GM20431 (cell line): ENCODE data around the gene ARRDC2.
"Not testable (repeated sequence)": the region's sequence is repeated elsewhere in the genome, so short reads cannot be mapped to it uniquely, and the experiment has no call there.

Experiments
- in situ Hi-C: fragments of 300-500 bp; cut with MseI, MboI; formaldehyde crosslinking; loops from one replicate; pipeline ENCODE4 v1.15.0; 2020; ENCODE audit warnings: low sequenced_read_pairs; ENCODE audit not compliant: unreplicated experiment

Gene ARRDC2

GRCh38 chr19:17988161-17988560, 19.8 kb upstream of the ARRDC2 start:
- in situ Hi-C loops, result no loop called here

DNA sequence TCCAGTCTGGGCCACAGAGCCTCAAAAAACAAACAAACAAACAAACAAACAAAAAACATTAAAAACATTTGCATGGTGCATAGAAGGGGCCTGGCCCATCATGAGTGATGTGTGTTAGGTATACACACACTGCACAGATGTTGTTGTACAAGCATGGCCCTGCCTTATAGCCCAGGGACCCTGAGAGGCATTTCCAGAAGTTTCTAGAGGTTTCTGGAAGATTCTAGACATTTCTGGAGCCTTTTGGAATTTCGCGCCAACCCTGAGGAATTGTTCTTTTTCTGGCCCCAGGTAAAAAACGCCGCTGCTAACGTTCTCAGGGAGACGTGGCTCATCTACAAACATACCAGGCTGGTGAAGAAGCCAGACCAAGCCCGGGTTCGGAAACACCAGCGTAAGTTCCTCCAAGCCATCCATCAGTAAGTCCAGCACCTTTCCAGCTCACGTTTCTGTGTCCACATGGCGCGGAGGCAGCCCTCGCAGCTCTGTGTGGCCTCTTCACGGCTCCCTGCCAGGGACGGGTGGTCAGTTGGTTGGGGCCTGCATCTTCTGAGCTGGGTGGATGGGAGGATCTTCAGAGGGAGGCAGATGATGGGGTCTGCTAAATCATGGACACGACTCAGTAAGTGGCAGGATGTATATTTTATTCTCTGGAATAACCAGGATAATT, 18.4 kb upstream of the ARRDC2 start:
- in situ Hi-C loops, result loop anchor here (5.0 kb wide), 1 partner anchor 52 kb away; no protein-coding TSS in a partner anchor

DNA sequence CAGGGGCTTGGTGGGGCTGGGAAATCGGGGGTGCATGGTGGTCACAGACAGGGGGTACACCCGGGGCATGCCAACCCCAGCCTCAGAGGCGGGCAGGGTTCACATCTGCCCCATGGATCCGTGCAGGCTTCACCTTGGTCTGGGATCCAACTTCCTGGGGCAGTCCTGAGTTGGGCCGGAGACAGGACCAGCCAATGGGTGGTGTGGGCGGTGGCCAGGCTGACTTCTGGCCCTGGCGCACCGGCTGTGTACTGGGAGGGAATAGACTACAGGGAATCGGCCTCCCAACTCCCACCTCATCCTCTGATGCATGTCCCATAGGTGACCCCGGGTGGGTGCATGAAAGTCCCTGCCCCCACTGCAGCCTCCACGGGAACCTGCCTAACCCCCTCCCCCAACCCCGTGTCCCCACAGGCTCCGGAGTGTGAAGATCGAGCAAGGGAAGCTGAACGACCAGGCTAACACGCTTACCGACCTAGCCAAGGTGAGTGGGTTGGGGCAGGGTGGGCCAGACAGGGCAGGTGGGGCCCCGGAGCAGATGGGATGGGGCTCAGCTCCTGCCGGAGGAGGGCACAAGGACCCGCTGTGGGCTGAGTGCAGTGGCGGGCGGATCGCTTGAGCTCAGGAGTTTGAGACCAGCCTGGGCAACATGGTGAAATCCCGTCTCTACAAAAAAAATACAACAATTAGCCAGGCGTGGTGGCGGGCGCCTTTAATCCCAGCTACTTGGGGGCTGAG, 14.7 kb upstream of the ARRDC2 start:
- in situ Hi-C loops, result loop anchor here (5.0 kb wide), 1 partner anchor 56 kb away; no protein-coding TSS in a partner anchor

DNA sequence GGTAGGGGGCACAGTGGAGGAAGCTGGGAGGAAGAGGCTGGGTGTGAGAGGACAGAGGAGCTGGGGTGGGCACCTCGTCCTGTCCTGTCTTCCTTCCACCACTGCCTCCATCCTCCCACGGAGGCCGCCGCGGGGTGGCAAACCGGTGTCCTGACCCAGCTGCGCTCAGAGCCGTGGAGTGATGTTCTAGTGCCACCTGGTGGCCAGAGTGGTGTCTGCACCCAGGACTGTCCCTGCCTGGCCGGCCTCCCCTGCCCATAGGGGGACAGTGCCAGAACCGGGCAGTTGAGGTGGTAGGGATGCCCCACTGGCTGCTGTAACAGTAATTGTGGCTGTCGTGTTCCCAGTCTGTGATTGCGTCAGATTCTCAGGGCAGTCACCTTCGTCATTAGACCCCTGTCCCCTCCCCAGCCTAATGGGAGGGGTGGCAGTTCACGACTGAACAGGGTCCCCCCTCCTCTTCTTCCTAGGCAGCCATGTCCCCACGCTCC, 11.1 kb upstream of the ARRDC2 start:
- in situ Hi-C loops, result no loop called here

GRCh38 chr19:17997969-17998826, 9.8 kb upstream of the ARRDC2 start:
- in situ Hi-C loops, result no loop called here

DNA sequence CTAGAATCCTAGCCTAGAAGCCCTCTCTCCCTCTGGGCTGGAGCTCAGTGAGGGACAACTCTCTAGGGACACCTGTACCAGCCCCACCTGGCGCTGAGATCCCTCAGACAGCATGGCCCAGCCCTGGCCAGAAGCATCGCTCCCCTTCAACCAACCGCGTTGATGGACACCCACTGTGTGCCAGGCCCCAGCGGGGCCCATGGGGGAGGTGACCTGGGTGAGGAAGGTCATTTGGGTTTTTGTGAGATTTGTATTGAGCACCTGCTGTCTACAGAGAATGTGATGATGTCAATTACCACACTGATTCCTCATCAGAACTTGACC, 9.2 kb upstream of the ARRDC2 start:
- in situ Hi-C loops, result no loop called here

GRCh38 chr19:17999684-18000479, 8.1 kb upstream of the ARRDC2 start:
- in situ Hi-C loops, result loop anchor here (5.0 kb wide), 1 partner anchor 57 kb away; no protein-coding TSS in a partner anchor

- in situ Hi-C loops, result loop anchor here (5.0 kb wide), 1 partner anchor 57 kb away; no protein-coding TSS in a partner anchor
These were observed 7.5 kb upstream of the ARRDC2 start for GRCh38 chr19:18000480-18000914.

GRCh38 chr19:18000915-18001776, 6.8 kb upstream of the ARRDC2 start:
- in situ Hi-C loops, result loop anchor here (5.0 kb wide), 1 partner anchor 56 kb away; no protein-coding TSS in a partner anchor

DNA sequence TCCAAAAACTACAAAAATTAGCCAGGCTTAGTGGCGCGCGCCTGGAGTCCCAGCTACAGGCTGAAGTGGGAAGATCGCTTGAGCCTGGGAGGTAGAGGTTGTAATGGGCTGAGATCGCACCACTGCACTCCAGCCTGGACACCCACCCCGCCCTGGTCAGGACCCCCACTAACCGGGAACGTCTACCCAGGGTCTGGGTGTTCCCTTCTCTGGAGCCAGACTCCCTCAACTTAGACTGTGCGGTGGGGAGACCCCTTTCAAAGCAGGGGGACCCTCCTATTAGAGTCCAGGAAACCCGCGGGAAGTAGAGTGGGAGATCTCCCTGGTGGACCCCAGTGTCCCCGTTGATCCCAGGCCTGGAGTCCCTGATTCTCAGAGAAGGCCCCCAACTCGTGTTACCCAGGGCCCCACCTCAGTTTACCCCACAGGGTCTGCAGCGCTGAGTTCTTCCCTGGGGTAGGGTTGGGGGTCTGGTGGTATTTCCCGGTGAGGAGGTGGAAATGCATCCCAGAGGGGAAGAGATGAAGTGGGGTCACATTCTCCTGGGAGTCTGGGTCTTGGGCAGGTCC, 6.1 kb upstream of the ARRDC2 start:
- in situ Hi-C loops, result loop anchor here (5.0 kb wide), 1 partner anchor 55 kb away; no protein-coding TSS in a partner anchor

- in situ Hi-C loops, result loop anchor here (5.0 kb wide), 1 partner anchor 55 kb away; no protein-coding TSS in a partner anchor
These were observed 5.6 kb upstream of the ARRDC2 start for GRCh38 chr19:18002347-18002850.

- in situ Hi-C loops, result not testable (repeated sequence)
These were observed 2.2 kb upstream of the ARRDC2 start for GRCh38 chr19:18005750-18006149.

- in situ Hi-C loops, result no loop called here
These were observed 690 bp upstream of the ARRDC2 start for GRCh38 chr19:18007044-18007916.

DNA sequence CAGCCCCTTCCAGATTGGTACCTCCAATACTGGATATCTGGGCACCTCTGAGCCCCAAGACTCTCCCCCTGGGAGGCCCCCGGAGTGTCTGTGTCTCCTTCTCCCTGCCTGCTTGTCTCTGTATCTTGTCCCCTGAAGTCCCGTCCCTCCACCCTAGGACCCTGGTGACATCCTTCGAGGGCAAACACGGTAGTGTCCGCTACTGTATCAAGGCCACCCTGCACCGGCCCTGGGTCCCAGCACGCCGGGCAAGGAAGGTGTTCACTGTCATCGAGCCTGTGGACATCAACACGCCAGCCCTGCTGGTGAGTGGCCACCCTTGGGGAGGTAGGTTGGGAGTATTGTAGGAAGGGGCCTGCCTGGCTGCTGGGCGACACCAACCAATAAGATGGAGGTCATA, 844 bp downstream of the ARRDC2 start:
- in situ Hi-C loops, result no loop called here

DNA sequence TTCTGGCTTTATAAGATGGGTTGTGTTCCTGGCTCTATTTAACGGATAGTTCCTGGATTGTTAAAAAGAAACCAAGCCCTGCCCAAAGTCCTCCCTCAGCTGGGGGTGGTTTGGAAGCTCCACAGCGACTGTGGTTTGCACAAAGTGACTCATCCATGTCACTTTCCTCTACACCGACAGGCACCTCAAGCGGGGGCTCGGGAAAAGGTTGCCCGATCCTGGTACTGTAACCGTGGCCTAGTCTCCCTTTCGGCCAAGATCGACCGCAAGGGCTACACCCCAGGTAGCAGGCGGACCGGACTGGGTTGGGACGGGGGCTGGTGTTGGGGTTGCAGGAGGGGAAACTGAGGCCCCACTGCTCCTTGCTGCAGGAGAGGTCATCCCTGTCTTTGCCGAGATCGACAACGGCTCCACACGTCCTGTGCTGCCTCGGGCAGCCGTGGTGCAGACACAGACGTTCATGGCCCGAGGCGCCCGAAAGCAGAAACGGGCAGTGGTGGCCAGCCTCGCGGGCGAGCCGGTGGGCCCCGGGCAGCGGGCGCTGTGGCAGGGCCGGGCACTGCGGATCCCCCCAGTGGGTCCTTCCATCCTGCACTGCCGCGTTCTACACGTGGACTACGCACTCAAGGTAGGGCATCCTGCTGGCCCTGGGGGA, 1.6 kb downstream of the ARRDC2 start:
- in situ Hi-C loops, result no loop called here

DNA sequence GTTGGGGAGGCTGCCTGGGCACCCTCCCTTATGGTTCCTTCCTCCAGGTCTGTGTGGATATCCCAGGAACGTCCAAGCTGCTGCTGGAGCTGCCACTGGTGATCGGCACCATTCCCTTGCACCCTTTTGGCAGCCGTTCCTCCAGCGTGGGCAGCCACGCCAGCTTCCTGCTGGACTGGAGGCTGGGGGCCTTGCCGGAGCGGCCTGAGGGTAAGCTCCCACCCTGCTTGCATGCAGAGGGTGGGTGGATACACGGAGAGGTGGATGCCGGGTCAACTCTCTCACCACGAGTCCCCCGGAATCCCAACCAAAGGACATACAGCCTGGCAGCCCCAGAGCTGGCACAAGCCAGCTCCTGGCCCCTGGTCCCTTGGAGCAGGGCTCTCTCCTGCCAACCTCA, 2.2 kb downstream of the ARRDC2 start:
- in situ Hi-C loops, result no loop called here
